Body of pancreas (tissue), 4 donors: ENCODE data around the gene TMEM213. TPM values are rescaled to one million over a fixed set of nuclear protein-coding genes. Genes with fewer than 3 reads are reported as not detected.

ENCODE experiments used
- ATAC-seq: fragments of 150-250 bp; one replicate; pipeline ENCODE4 v1.9.1; 2016
- DNase-seq, 4 donors: peaks; one replicate each; pipeline ENCODE4 v3.0.0-alpha.2; 2019
- H3K27ac ChIP-seq, 4 donors: fragments of 200-600 bp; sonication (generic); 1 replicate in 3 of 4; 2 replicates in 1 of 4; pipeline versions ENCODE4 v1.5.1 to v1.6.1; 2016 to 2019; ENCODE audit warnings: mild to moderate bottlenecking in 1 of 4, mixed read lengths in 1 of 4, moderate library complexity in 1 of 4
- H3K27me3 ChIP-seq, 2 donors: fragments of 200-600 bp; sonication (generic); one replicate each; pipeline ENCODE4 v1.6.0; 2016; ENCODE audit warnings: mild to moderate bottlenecking in 1 of 2
- H3K36me3 ChIP-seq, 2 donors: fragments of 200-600 bp; sonication (generic); replicated peaks in 1 of 2; 2 replicates each; pipeline ENCODE4 v1.5.1; 2016; ENCODE audit warnings: low read depth in 2 of 2; ENCODE audit not compliant: insufficient read depth in 1 of 2
- H3K4me1 ChIP-seq: fragments of 200-600 bp; sonication (generic); one replicate; pipeline ENCODE4 v1.6.0; 2016
- H3K4me3 ChIP-seq, 2 donors: fragments of 200-600 bp; sonication (generic); 1 replicate in 1 of 2; 2 replicates in 1 of 2; pipeline ENCODE4 v1.5.1; 2016 to 2019
- H3K9me3 ChIP-seq, 3 donors: fragments of 200-600 bp; sonication (generic); 1 replicate in 2 of 3; 2 replicates in 1 of 3; pipeline ENCODE4 v1.5.1; 2016
- POLR2A ChIP-seq, 3 donors: fragments of 450-650 bp; IDR thresholded peaks; one replicate each; pipeline ENCODE4 v1.6.1; 2016; ENCODE audit warnings: antibody characterized with exemption in 3 of 3, mild to moderate bottlenecking in 2 of 3
- whole genome bisulfite sequencing, 2 donors: methylation state at CpG; one replicate each; pipeline ENCODE4 v1.1.5; 2017; 5-methylcytosine and 5-hydroxymethylcytosine counted together
- intact Hi-C: fragments of 100-400 bp; cut with DNase I; formaldehyde crosslinking; loops from one replicate; pipeline ENCODE4 v1.15.1; 2023
- total RNA-seq, 2 donors: library from RNA; depleted of rRNA; stranded (reverse); fragments of >200 nt; gene quantifications; one replicate each; pipeline ENCODE4 v1.1.0, GENCODE V29; 2016
- TF ChIP-seq, protein P1 (sequence below), 7 experiments: fragments of 450-650 bp in 4 of 7; fragments of 200-600 bp in 3 of 7; sonication (generic) in 3 of 7; IDR thresholded peaks; one replicate each; pipeline ENCODE4 v1.5.1; 2016 to 2019; ENCODE audit warnings: antibody characterized with exemption in 7 of 7

TMEM213 gene
- total RNA-seq, 2 donors from 2014 or later: not detected

DNA sequence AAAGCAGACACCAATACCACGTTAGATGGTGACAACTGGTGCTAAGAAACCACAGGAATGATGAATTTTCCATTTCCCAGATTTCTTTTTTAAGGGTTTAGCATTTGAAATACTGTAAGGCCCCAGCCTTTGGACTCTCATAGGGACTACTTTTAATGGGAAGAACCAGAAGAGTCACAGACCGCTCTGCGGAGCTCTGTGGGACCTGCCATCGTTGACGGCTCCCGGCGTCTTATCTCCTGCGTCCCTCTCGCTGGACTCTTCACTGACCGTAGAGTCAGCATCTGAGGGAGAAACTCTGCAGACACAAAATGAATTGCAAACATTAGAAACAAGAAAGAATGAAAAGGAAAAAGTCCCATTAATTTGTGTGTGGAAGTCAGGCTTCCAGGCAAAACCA is 81.6 kb downstream of the TMEM213 start:
- ATAC-seq: no peak
- no peak overlapping the region for H3K4me3 ChIP-seq
- no peaks in the 10 kb centered on the region for H3K9me3 ChIP-seq
- no peaks in the 10 kb centered on the region for H3K4me1 ChIP-seq
- H3K27ac ChIP-seq: no peak overlapping the region
- no peak for TF ChIP-seq POLR2A (IDR thresholded peaks at IDR 0.05)
- TF ChIP-seq, protein P1, sequence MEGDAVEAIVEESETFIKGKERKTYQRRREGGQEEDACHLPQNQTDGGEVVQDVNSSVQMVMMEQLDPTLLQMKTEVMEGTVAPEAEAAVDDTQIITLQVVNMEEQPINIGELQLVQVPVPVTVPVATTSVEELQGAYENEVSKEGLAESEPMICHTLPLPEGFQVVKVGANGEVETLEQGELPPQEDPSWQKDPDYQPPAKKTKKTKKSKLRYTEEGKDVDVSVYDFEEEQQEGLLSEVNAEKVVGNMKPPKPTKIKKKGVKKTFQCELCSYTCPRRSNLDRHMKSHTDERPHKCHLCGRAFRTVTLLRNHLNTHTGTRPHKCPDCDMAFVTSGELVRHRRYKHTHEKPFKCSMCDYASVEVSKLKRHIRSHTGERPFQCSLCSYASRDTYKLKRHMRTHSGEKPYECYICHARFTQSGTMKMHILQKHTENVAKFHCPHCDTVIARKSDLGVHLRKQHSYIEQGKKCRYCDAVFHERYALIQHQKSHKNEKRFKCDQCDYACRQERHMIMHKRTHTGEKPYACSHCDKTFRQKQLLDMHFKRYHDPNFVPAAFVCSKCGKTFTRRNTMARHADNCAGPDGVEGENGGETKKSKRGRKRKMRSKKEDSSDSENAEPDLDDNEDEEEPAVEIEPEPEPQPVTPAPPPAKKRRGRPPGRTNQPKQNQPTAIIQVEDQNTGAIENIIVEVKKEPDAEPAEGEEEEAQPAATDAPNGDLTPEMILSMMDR (IDR thresholded peaks at IDR 0.05): no peak
- DNase-seq: no peak
- H3K36me3 ChIP-seq: no peaks in the 10 kb centered on the region
- intact Hi-C loops: no loop called here
- H3K27me3 ChIP-seq: no peaks in the 10 kb centered on the region
- WGBS, 2 donors: 85 to 93% methylated on average over 10 of the region's 10 CpGs

DNA sequence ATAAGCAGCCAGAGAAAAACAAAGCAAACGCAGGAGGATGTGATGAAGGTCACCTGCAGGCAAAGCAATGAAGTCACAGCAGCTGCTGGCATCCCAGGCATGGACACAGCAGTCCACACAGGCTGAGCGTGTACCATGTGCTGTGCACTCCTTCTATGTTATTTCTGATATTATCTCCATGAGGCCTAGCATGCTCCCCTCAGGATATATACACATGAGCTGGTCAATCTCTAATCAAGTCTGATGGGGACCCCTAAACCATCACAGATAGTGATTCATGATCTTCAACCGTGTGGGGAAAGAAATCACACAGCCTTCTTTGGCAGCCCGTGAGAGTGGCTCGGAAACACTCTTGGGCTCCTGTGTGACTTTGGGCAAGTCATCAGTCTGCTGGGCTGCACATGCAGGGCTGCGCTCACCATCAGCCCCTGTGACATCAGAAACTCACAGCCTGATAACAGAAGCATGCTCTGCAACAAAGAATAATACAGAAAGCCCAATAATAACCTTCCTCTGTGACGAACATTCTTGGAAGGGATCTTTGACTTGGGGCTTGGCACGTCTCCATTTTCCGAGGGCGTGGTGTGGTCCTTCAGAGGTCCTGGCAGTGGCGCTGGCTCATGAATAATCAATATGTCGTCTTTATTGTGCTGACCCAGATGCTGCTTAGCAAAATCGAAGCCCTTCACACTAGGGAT is 83.2 kb downstream of the TMEM213 start:
- TF ChIP-seq POLR2A (IDR thresholded peaks at IDR 0.05): no peak
- TF ChIP-seq, protein P1 (IDR thresholded peaks at IDR 0.05): no peak
- Histone ChIP-seq H3K4me1 (no peaks in the 10 kb centered on the region), H3K9me3 (no peaks in the 10 kb centered on the region), H3K36me3 (no peaks in the 10 kb centered on the region), H3K27me3 (no peaks in the 10 kb centered on the region), H3K4me3 (no peak overlapping the region), H3K27ac (no peak overlapping the region)
- 74 to 81% methylated on average over 13 of the region's 13 CpGs for WGBS, 2 donors
- intact Hi-C loops: no loop called here
- peak in 1 of 4 donors; percentile 22 for DNase-seq
- ATAC-seq: no peak

DNA sequence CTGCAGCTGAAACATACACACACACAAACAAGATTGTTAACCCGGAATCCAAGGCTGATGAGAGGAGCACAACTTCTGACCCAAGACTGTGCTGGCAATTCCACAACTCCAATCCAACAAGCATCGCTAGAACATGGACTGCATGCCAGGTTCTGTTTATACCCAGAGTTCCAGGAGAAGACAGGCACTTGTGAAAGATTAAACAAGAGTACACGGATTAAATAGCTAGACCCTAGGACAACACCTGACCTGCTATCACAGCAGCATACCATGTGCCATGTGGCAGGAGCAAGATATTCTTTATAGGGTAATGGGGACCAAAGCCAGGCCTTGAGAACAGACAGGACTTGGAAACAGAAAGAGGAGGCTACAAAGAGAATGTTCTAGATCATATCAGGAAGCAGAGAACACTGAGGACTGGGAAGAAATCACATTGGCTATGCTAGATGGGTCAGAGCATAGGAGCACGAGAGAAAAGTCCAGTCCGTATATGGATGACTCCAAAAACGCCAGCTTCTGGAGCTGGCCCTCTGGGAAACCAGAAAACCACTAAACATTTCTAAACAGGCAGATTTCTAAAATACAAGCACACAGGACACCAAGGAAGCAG is 83.9 kb downstream of the TMEM213 start:
- Histone ChIP-seq H3K36me3 (no peaks in the 10 kb centered on the region), H3K27ac (no peak overlapping the region), H3K4me1 (no peaks in the 10 kb centered on the region), H3K4me3 (no peak overlapping the region), H3K9me3 (no peaks in the 10 kb centered on the region), H3K27me3 (no peaks in the 10 kb centered on the region)
- intact Hi-C loops: no loop called here
- ATAC-seq (no peak), DNase-seq (no peak)
- 72% methylated on average over 6 of the region's 6 CpGs for WGBS, 2 donors
- TF ChIP-seq POLR2A (IDR thresholded peaks at IDR 0.05): no peak
- TF ChIP-seq, protein P1 (IDR thresholded peaks at IDR 0.05): no peak

DNA sequence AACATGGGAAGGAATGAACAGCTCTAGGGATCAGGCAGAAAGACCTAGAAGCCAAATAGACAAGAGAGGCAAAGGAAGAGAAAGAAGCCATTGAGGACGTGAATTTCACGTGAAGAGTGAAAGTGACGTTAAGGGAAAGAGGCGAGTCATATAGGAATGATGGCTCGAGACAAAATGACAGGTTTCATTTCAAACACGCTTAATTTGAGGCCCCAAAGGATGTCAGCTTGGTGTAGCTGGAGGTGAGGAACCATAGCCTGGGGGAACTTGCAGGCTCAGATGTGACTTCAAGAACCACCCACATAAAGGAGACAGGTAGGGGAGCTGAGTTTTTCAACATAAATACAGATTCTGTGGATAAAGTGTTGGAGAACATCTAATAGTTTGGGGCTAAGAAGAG is 84.5 kb downstream of the TMEM213 start:
- no peak for ATAC-seq
- TF ChIP-seq POLR2A (IDR thresholded peaks at IDR 0.05): no peak
- H3K4me3 ChIP-seq: no peak overlapping the region
- no peak overlapping the region for H3K27ac ChIP-seq
- intact Hi-C loops: no loop called here
- H3K36me3 ChIP-seq: no peaks in the 10 kb centered on the region
- no peak for DNase-seq
- no peaks in the 10 kb centered on the region for H3K4me1 ChIP-seq
- H3K9me3 ChIP-seq: no peaks in the 10 kb centered on the region
- no peaks in the 10 kb centered on the region for H3K27me3 ChIP-seq
- WGBS, 2 donors: 90 to 93% methylated on average over 6 of the region's 6 CpGs

DNA sequence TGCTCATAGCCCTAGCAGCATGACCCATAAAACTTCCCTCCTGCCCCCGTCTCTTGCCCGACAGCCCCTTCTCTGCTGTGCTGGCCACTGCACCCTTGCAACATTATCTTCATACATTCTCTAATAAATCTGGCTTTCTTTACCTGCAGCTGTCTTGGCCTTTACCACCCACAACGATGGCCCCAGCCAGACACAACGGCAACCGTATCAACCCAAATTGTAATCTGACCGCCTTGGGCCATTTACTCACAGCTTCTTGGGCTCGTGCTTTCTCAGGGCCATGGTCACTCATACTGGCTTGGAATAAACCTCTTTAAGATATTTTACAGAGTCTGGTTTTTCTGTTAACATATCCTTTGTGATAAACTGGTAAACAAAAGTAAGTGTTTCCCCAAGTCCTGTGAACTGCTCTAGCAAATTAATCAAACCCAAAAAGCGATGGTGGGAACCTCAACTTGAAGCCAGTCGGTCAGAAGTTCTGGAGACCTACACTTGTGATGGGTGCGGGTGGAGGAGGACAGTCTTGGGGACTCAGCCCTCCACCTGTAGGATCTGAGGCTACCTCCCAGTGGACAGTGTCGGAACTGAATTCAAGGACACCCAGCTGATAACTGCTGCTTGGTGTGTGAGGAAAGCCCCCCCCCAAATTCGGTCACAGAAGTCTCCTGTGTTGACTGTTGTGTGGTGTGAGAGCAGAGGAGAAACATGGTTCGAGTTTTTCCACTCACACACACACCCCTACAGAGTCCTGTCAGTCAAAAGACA is 87.8 kb downstream of the TMEM213 start:
- no peak overlapping the region for H3K4me3 ChIP-seq
- WGBS, 2 donors: 75 to 79% methylated on average over 13 of the region's 13 CpGs
- no peak overlapping the region for H3K27ac ChIP-seq
- no peak for DNase-seq
- no peaks in the 10 kb centered on the region for H3K9me3 ChIP-seq
- H3K27me3 ChIP-seq: no peaks in the 10 kb centered on the region
- ATAC-seq: no peak
- no peaks in the 10 kb centered on the region for H3K36me3 ChIP-seq
- intact Hi-C loops: loop anchor here (5.0 kb wide), 1 partner anchor 192 kb away; no protein-coding TSS in a partner anchor
- TF ChIP-seq, protein P1 (IDR thresholded peaks at IDR 0.05): no peak
- TF ChIP-seq POLR2A (IDR thresholded peaks at IDR 0.05): no peak
- peaks cover 3% of the 10 kb centered on the region for H3K4me1 ChIP-seq
